Suprapubic skin (tissue), 4 donors: ENCODE data around the gene SLC30A9.

Experiments
- CTCF ChIP-seq, 2 donors: fragments of 200-600 bp in 1 of 2; fragments of 450-650 bp in 1 of 2; sonication (generic) in 1 of 2; IDR thresholded peaks; one replicate each; pipeline ENCODE4 v1.5.1; 2016 to 2019; ENCODE audit warnings: antibody characterized with exemption in 2 of 2, mild to moderate bottlenecking in 1 of 2, moderate library complexity in 1 of 2
- POLR2A ChIP-seq, 2 donors: fragments of 450-650 bp; IDR thresholded peaks; one replicate each; pipeline ENCODE4 v1.6.1; 2017; ENCODE audit warnings: antibody characterized with exemption in 2 of 2, mild to moderate bottlenecking in 2 of 2, moderate library complexity in 2 of 2
- POLR2AphosphoS5 ChIP-seq, 3 donors: sonication (generic); formaldehyde crosslinking; IDR thresholded peaks; one replicate each; pipeline ENCODE4 v1.6.1; 2017; ENCODE audit warnings: antibody characterized with exemption in 3 of 3

GRCh38 chr4:42088386-42088785 lies 98.1 kb downstream of the SLC30A9 start:
- no peak for TF ChIP-seq CTCF (IDR thresholded peaks at IDR 0.05)
- no peak for TF ChIP-seq POLR2AphosphoS5 (IDR thresholded peaks at IDR 0.05)
- no peak for TF ChIP-seq POLR2A (IDR thresholded peaks at IDR 0.05)
